HL-60 (cell line): Measurements from ENCODE around the gene POTEF.

Experiments used
- GABPA ChIP-seq: IDR thresholded peaks from 2 replicates; pipeline ENCODE4 v1.6.1; 2012; ENCODE audit warnings: low read depth
- TF ChIP-seq, protein P1 (sequence below): IDR thresholded peaks from one replicate; pipeline ENCODE4 v1.5.1; 2011; ENCODE audit warnings: low read length, control low read depth, inconsistent platforms; ENCODE audit not compliant: insufficient read depth
- TF ChIP-seq, protein P2 (sequence below): IDR thresholded peaks from 2 replicates; pipeline ENCODE4 v1.6.1; 2012; ENCODE audit warnings: low read depth; ENCODE audit not compliant: insufficient replicate concordance

DNA sequence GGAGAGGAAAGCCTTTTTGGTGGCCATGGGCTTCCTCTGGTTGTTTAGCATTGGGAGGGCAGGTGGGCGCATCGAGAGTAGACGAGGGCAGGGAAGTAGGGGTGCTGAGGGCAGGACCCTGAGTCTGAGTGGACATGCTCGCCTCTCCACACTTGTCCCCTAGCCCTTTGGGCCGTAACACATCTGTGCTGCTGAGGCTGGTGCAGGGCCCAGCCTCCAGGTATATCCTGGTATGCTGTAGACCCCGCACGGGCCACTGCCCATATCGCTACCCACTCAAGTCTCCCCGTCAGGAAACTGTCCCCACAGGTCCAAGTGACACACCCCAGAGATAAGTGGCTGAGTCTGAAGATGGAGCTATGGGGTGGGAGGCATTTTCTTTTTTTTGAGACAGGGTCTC lies 29.6 kb upstream of the POTEF start:
- TF ChIP-seq, protein P1, sequence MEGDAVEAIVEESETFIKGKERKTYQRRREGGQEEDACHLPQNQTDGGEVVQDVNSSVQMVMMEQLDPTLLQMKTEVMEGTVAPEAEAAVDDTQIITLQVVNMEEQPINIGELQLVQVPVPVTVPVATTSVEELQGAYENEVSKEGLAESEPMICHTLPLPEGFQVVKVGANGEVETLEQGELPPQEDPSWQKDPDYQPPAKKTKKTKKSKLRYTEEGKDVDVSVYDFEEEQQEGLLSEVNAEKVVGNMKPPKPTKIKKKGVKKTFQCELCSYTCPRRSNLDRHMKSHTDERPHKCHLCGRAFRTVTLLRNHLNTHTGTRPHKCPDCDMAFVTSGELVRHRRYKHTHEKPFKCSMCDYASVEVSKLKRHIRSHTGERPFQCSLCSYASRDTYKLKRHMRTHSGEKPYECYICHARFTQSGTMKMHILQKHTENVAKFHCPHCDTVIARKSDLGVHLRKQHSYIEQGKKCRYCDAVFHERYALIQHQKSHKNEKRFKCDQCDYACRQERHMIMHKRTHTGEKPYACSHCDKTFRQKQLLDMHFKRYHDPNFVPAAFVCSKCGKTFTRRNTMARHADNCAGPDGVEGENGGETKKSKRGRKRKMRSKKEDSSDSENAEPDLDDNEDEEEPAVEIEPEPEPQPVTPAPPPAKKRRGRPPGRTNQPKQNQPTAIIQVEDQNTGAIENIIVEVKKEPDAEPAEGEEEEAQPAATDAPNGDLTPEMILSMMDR = no peak
- TF ChIP-seq, protein P2, sequence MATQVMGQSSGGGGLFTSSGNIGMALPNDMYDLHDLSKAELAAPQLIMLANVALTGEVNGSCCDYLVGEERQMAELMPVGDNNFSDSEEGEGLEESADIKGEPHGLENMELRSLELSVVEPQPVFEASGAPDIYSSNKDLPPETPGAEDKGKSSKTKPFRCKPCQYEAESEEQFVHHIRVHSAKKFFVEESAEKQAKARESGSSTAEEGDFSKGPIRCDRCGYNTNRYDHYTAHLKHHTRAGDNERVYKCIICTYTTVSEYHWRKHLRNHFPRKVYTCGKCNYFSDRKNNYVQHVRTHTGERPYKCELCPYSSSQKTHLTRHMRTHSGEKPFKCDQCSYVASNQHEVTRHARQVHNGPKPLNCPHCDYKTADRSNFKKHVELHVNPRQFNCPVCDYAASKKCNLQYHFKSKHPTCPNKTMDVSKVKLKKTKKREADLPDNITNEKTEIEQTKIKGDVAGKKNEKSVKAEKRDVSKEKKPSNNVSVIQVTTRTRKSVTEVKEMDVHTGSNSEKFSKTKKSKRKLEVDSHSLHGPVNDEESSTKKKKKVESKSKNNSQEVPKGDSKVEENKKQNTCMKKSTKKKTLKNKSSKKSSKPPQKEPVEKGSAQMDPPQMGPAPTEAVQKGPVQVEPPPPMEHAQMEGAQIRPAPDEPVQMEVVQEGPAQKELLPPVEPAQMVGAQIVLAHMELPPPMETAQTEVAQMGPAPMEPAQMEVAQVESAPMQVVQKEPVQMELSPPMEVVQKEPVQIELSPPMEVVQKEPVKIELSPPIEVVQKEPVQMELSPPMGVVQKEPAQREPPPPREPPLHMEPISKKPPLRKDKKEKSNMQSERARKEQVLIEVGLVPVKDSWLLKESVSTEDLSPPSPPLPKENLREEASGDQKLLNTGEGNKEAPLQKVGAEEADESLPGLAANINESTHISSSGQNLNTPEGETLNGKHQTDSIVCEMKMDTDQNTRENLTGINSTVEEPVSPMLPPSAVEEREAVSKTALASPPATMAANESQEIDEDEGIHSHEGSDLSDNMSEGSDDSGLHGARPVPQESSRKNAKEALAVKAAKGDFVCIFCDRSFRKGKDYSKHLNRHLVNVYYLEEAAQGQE = no peak
- TF ChIP-seq GABPA = no peak
